Endothelial cell of umbilical vein (primary cell): ENCODE results near the gene GPRIN2. TPM values are rescaled to one million over a fixed set of nuclear protein-coding genes. Genes with fewer than 3 reads are reported as not detected.

Experiments used
- BruUV-seq: library from RNA; stranded (reverse); fragments of 400-500 nt; replicated peaks from 2 replicates; lab custom pipeline; 2021; lab: Mats Ljungman, UMichigan
- CTCF ChIA-PET: fragments of 300-600, 350-600 bp; sonication (Branson Sonifier 250); formaldehyde crosslinking; loops from one replicate; lab custom pipeline; 2021; ENCODE audit warnings: antibody characterized with exemption, inconsistent platforms; lab: Charles Lee
- POLR2A ChIA-PET: fragments of 300-600, 350-600 bp; sonication (Branson Sonifier 250); formaldehyde crosslinking; loops from one replicate; lab custom pipeline; 2021; ENCODE audit warnings: antibody characterized with exemption, inconsistent platforms; lab: Charles Lee
- DNase-seq: peaks from one replicate; pipeline ENCODE4 v3.0.0-alpha.2; 2011; ENCODE audit warnings: low read depth, low spot score
- FAIRE-seq: peaks from 2 replicates; lab custom pipeline; 2011; peaks lifted over from hg19 to GRCh38; lab: Jason Lieb, UNC
- H2AFZ ChIP-seq: 2 replicates; pipeline ENCODE4 v1.6.0; 2012; ENCODE audit warnings: low read depth, low read length, control low read depth, inconsistent platforms
- H3K27ac ChIP-seq: 2 replicates; pipeline ENCODE4 v1.5.1; 2011; ENCODE audit warnings: low read depth, mild to moderate bottlenecking, control low read depth, low read length, moderate library complexity; ENCODE audit not compliant: insufficient read depth
- H3K27me3 ChIP-seq, 2 experiments: 2 replicates each; pipeline versions ENCODE4 v1.6.0 to v1.6.1; 2011; ENCODE audit warnings: low read length in 2 of 2, mixed read lengths in 1 of 2; ENCODE audit not compliant: control insufficient read depth in 2 of 2, insufficient read depth in 2 of 2
- H3K36me3 ChIP-seq, 2 experiments: 2 replicates in 1 of 2; 3 replicates in 1 of 2; pipeline ENCODE4 v1.5.1; 2011; ENCODE audit warnings: low read length in 2 of 2, mild to moderate bottlenecking in 1 of 2, moderate library complexity in 1 of 2; ENCODE audit not compliant: control insufficient read depth in 2 of 2, insufficient read depth in 2 of 2; ENCODE audit errors: extremely low read depth in 1 of 2
- H3K4me1 ChIP-seq: 3 replicates; pipeline ENCODE4 v1.5.1; 2011; ENCODE audit warnings: mild to moderate bottlenecking, low read length; ENCODE audit not compliant: control insufficient read depth, insufficient read depth; ENCODE audit errors: extremely low read depth
- H3K4me2 ChIP-seq: 2 replicates; pipeline ENCODE4 v1.6.1; 2011; ENCODE audit warnings: low read length, control low read depth, mixed read lengths; ENCODE audit not compliant: insufficient read depth
- H3K4me3 ChIP-seq, 3 experiments: fragments of 200-600 bp in 1 of 3; sonication (generic), shearing (Covaris generic) in 1 of 3; replicated peaks in 1 of 3; 2 replicates each; pipeline ENCODE4 v1.5.1; 2011 to 2016; ENCODE audit warnings: control low read depth in 3 of 3, low read length in 3 of 3, mild to moderate bottlenecking in 2 of 3, inconsistent platforms in 1 of 3, low read depth in 1 of 3, moderate library complexity in 1 of 3; ENCODE audit not compliant: insufficient read depth in 1 of 3
- H3K79me2 ChIP-seq: 2 replicates; pipeline ENCODE4 v1.6.0; 2012; ENCODE audit warnings: low read length, inconsistent platforms; ENCODE audit not compliant: control insufficient read depth, insufficient read depth
- H3K9ac ChIP-seq: replicated peaks from 2 replicates; pipeline ENCODE3; 2011; ENCODE audit warnings: low read length, control low read depth; ENCODE audit not compliant: insufficient read depth; ENCODE audit errors: extremely low read depth
- H3K9me1 ChIP-seq: replicated peaks from 3 replicates; pipeline ENCODE4 v1.6.0; 2011; ENCODE audit warnings: mild to moderate bottlenecking, low read length; ENCODE audit not compliant: control insufficient read depth, insufficient read depth; ENCODE audit errors: extremely low read depth
- H3K9me3 ChIP-seq: replicated peaks from 2 replicates; pipeline ENCODE4 v1.5.1; 2012; ENCODE audit warnings: low read length, inconsistent platforms; ENCODE audit not compliant: control insufficient read depth, insufficient read depth
- H4K20me1 ChIP-seq: replicated peaks from 2 replicates; pipeline ENCODE3; 2011; ENCODE audit warnings: mild to moderate bottlenecking, low read length; ENCODE audit not compliant: control insufficient read depth, insufficient read depth; ENCODE audit errors: extremely low read depth
- FOS ChIP-seq: IDR thresholded peaks from 2 replicates; pipeline ENCODE4 v1.6.1; 2011; ENCODE audit warnings: mild to moderate bottlenecking, low read length, moderate library complexity, borderline replicate concordance; ENCODE audit not compliant: insufficient read depth
- JUN ChIP-seq: IDR thresholded peaks from 2 replicates; pipeline ENCODE4 v1.6.1; 2011; ENCODE audit warnings: borderline replicate concordance, low read depth; ENCODE audit not compliant: insufficient read length, insufficient read depth
- MYC ChIP-seq: IDR thresholded peaks from one replicate; pipeline ENCODE4 v1.6.1; 2011; ENCODE audit warnings: mild to moderate bottlenecking, low read depth, low read length
- POLR2A ChIP-seq: IDR thresholded peaks from 2 replicates; pipeline ENCODE4 v1.6.1; 2012; ENCODE audit warnings: low read depth, mild to moderate bottlenecking, control low read depth, low read length
- dilution Hi-C: fragments of 300-500 bp; cut with MboI; formaldehyde crosslinking; loops from one replicate; pipeline ENCODE4 v1.15.0; 2019; ENCODE audit warnings: low sequenced_read_pairs; ENCODE audit not compliant: extremely low pct_ligation_motif_present
- intact Hi-C: fragments of 100-400 bp; cut with micrococcal nuclease; formaldehyde crosslinking; loops from one replicate; pipeline ENCODE4 v1.10.0; 2022
- polyA plus RNA-seq, 4 experiments: library from polyadenylated mRNA; depleted of rRNA in 3 of 4; stranded (reverse) in 3 of 4; unstranded in 1 of 4; fragments of >200 nt; gene quantifications; 2 replicates each; pipeline versions ENCODE4 v1.2.1 to v1.2.3, GENCODE V29; 2011 to 2012; ENCODE audit warnings: missing spikeins in 1 of 4
- total RNA-seq: library from RNA; stranded (reverse); gene quantifications from 2 replicates; pipeline ENCODE4 v1.2.3, GENCODE V29; 2021
- TF ChIP-seq, protein P1 (sequence below): IDR thresholded peaks from 2 replicates; pipeline ENCODE4 v1.6.1; 2011; ENCODE audit not compliant: insufficient read depth, insufficient read length
- TF ChIP-seq, protein P2 (sequence below), 2 donors: IDR thresholded peaks; 1 replicate in 1 of 2; 2 replicates in 1 of 2; pipeline ENCODE4 v1.5.1; 2011; ENCODE audit warnings: low read length in 2 of 2, mild to moderate bottlenecking in 2 of 2, moderate library complexity in 2 of 2, control low read depth in 1 of 2, inconsistent platforms in 1 of 2, low read depth in 1 of 2; ENCODE audit not compliant: insufficient read depth in 1 of 2; ENCODE audit errors: extremely low read depth in 1 of 2

Gene GPRIN2
- total and polyA plus RNA-seq, 2 donors (not counting 3 experiments of a cell fraction or from before 2014, with no cell fraction given), result not detected

DNA sequence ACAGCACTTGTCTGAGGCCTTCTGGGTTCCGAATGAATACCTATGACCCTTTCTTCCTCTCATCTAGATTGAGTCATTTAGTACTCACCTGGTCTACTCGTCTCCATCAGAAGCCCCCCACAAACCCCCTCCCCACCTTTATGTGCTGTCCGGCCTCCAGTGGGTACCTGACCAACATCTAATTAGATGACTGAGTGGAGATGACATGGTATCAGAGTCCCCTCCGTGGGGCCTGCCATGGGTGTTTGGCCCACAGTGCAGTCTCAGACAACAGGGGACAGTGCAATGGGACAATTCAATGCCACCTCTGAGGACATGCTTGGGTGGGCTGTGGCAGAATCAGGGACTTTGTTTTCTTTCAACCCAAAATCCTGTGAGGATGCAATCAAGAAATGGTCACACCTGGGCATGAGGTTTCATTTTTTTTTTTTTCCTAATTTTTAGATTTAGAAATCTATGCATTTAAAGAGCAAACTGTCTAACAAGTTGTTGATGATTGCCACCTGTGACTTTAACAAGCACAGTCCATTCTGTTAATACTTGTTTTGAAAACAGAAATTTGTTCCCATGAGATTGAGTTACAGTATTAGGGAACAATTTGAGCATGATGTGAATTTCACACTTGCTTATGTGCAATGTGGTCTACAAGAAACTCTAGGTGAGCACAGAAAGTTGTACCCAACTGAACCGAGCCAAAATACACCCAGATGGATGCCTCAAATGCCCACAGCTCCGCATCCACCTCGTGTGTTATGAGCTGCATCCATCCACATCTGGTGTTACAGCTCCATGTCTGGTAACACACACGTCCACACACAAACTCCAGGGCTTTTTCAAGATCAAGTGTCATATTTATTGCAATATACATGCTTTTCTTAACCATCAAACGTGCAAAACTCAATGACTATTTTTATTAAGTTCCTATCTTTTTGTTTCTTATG, 27.5 kb downstream of the GPRIN2 start:
- DNase-seq, result no peak
- H3K4me3 ChIP-seq, result no peak overlapping the region
- no peaks in the 10 kb centered on the region for H3K36me3 ChIP-seq
- no peaks in the 10 kb centered on the region for H3K9me1 ChIP-seq
- FAIRE-seq, result no peak
- no peak overlapping the region for H3K4me2 ChIP-seq
- ChIA-PET POLR2A (no interaction called here), CTCF (interaction anchor here (1.5 to 2.3 kb wide), 2 partner anchors 9 to 11 kb away, joined by 4 to 7 read pairs; no protein-coding TSS in a partner anchor)
- no peak overlapping the region for H3K27ac ChIP-seq
- TF ChIP-seq, protein P1, sequence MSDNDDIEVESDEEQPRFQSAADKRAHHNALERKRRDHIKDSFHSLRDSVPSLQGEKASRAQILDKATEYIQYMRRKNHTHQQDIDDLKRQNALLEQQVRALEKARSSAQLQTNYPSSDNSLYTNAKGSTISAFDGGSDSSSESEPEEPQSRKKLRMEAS, result no peak
- TF ChIP-seq, protein P2, sequence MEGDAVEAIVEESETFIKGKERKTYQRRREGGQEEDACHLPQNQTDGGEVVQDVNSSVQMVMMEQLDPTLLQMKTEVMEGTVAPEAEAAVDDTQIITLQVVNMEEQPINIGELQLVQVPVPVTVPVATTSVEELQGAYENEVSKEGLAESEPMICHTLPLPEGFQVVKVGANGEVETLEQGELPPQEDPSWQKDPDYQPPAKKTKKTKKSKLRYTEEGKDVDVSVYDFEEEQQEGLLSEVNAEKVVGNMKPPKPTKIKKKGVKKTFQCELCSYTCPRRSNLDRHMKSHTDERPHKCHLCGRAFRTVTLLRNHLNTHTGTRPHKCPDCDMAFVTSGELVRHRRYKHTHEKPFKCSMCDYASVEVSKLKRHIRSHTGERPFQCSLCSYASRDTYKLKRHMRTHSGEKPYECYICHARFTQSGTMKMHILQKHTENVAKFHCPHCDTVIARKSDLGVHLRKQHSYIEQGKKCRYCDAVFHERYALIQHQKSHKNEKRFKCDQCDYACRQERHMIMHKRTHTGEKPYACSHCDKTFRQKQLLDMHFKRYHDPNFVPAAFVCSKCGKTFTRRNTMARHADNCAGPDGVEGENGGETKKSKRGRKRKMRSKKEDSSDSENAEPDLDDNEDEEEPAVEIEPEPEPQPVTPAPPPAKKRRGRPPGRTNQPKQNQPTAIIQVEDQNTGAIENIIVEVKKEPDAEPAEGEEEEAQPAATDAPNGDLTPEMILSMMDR (IDR thresholded peaks at IDR 0.05; ENCODE audit: extremely low read depth in 1 of 2, insufficient read depth in 1 of 2, low read depth in 1 of 2, low read length in 2 of 2), result no peak
- no peak for TF ChIP-seq FOS
- no peak for TF ChIP-seq JUN
- TF ChIP-seq POLR2A, result no peak
- TF ChIP-seq MYC, result no peak
- peaks cover 0 to 4% of the 10 kb centered on the region in 2 experiments for H3K27me3 ChIP-seq
- intact Hi-C loops, result no loop called here
- no peaks in the 10 kb centered on the region for H3K9me3 ChIP-seq
- H4K20me1 ChIP-seq, result no peaks in the 10 kb centered on the region
- no TSS peak for BruUV-seq
- no peaks in the 10 kb centered on the region for H3K4me1 ChIP-seq
- dilution Hi-C loops, result no loop called here
- H2AFZ ChIP-seq, result no peak overlapping the region
- H3K79me2 ChIP-seq, result no peaks in the 10 kb centered on the region
- H3K9ac ChIP-seq, result no peak overlapping the region
